ENCODE results near the gene COL26A1.

COL26A1 gene

GRCh38 chr7:101567230-101567629 is 204.6 kb downstream of the COL26A1 start:
- no peaks in the 10 kb centered on the region for H3K9me3 Mint-ChIP-seq
- H3K4me3 Mint-ChIP-seq = no peak overlapping the region
- no peak overlapping the region for H3K27ac Mint-ChIP-seq
- H3K27me3 Mint-ChIP-seq (ENCODE audit: low read depth) = peaks cover 7% of the 10 kb centered on the region
- no peaks in the 10 kb centered on the region for H3K36me3 Mint-ChIP-seq (ENCODE audit: low read depth)
- no peaks in the 10 kb centered on the region for H3K4me1 Mint-ChIP-seq (ENCODE audit: low read depth)

GRCh38 chr7:101572156-101572555 is 209.5 kb downstream of the COL26A1 start:
- Mint-ChIP-seq H3K36me3 (ENCODE audit: low read depth) (no peaks in the 10 kb centered on the region), H3K4me3 (no peak overlapping the region), H3K27ac (no peak overlapping the region), H3K9me3 (peaks cover 7% of the 10 kb centered on the region), H3K4me1 (ENCODE audit: low read depth) (no peaks in the 10 kb centered on the region), H3K27me3 (ENCODE audit: low read depth) (peaks cover 7% of the 10 kb centered on the region)

- H3K27ac Mint-ChIP-seq = no peak overlapping the region
- no peaks in the 10 kb centered on the region for H3K36me3 Mint-ChIP-seq (ENCODE audit: low read depth)
- H3K27me3 Mint-ChIP-seq (ENCODE audit: low read depth) = no peaks in the 10 kb centered on the region
- H3K9me3 Mint-ChIP-seq = peaks cover 13% of the 10 kb centered on the region
- H3K4me1 Mint-ChIP-seq (ENCODE audit: low read depth) = no peaks in the 10 kb centered on the region
- no peak overlapping the region for H3K4me3 Mint-ChIP-seq
Measured at GRCh38 chr7:101575168-101575567, 212.5 kb downstream of the COL26A1 start.

GRCh38 chr7:101575721-101576120 is 213.0 kb downstream of the COL26A1 start:
- Mint-ChIP-seq H3K27ac (no peak overlapping the region), H3K4me1 (ENCODE audit: low read depth) (no peaks in the 10 kb centered on the region), H3K27me3 (ENCODE audit: low read depth) (no peaks in the 10 kb centered on the region), H3K4me3 (no peak overlapping the region), H3K36me3 (ENCODE audit: low read depth) (no peaks in the 10 kb centered on the region), H3K9me3 (peaks cover 13% of the 10 kb centered on the region)

- no peaks in the 10 kb centered on the region for H3K36me3 Mint-ChIP-seq (ENCODE audit: low read depth)
- no peaks in the 10 kb centered on the region for H3K27me3 Mint-ChIP-seq (ENCODE audit: low read depth)
- no peaks in the 10 kb centered on the region for H3K4me1 Mint-ChIP-seq (ENCODE audit: low read depth)
- no peak overlapping the region for H3K27ac Mint-ChIP-seq
- no peak overlapping the region for H3K4me3 Mint-ChIP-seq
- peaks cover 13% of the 10 kb centered on the region for H3K9me3 Mint-ChIP-seq
Measured at GRCh38 chr7:101576998-101577397, 214.3 kb downstream of the COL26A1 start.

- no peaks in the 10 kb centered on the region for H3K27me3 Mint-ChIP-seq (ENCODE audit: low read depth)
- H3K9me3 Mint-ChIP-seq = peaks cover 11% of the 10 kb centered on the region
- H3K27ac Mint-ChIP-seq = no peak overlapping the region
- no peaks in the 10 kb centered on the region for H3K4me1 Mint-ChIP-seq (ENCODE audit: low read depth)
- H3K36me3 Mint-ChIP-seq (ENCODE audit: low read depth) = no peaks in the 10 kb centered on the region
- no peak overlapping the region for H3K4me3 Mint-ChIP-seq
Measured at GRCh38 chr7:101578552-101578951, 215.9 kb downstream of the COL26A1 start.

GRCh38 chr7:101580596-101580995 is 217.9 kb downstream of the COL26A1 start:
- no peaks in the 10 kb centered on the region for H3K4me1 Mint-ChIP-seq (ENCODE audit: low read depth)
- H3K27me3 Mint-ChIP-seq (ENCODE audit: low read depth) = no peaks in the 10 kb centered on the region
- H3K9me3 Mint-ChIP-seq = peaks cover 9% of the 10 kb centered on the region
- no peak overlapping the region for H3K27ac Mint-ChIP-seq
- no peaks in the 10 kb centered on the region for H3K36me3 Mint-ChIP-seq (ENCODE audit: low read depth)
- no peak overlapping the region for H3K4me3 Mint-ChIP-seq

GRCh38 chr7:101581891-101582290 is 219.2 kb downstream of the COL26A1 start:
- H3K4me1 Mint-ChIP-seq (ENCODE audit: low read depth) = no peaks in the 10 kb centered on the region
- H3K27ac Mint-ChIP-seq = no peak overlapping the region
- H3K27me3 Mint-ChIP-seq (ENCODE audit: low read depth) = no peaks in the 10 kb centered on the region
- H3K9me3 Mint-ChIP-seq = peaks cover 9% of the 10 kb centered on the region
- H3K36me3 Mint-ChIP-seq (ENCODE audit: low read depth) = no peaks in the 10 kb centered on the region
- no peak overlapping the region for H3K4me3 Mint-ChIP-seq

- peaks cover 9% of the 10 kb centered on the region for H3K9me3 Mint-ChIP-seq
- no peak overlapping the region for H3K27ac Mint-ChIP-seq
- H3K4me1 Mint-ChIP-seq (ENCODE audit: low read depth) = no peaks in the 10 kb centered on the region
- no peak overlapping the region for H3K4me3 Mint-ChIP-seq
- no peaks in the 10 kb centered on the region for H3K27me3 Mint-ChIP-seq (ENCODE audit: low read depth)
- no peaks in the 10 kb centered on the region for H3K36me3 Mint-ChIP-seq (ENCODE audit: low read depth)
Measured at GRCh38 chr7:101582971-101583370, 220.3 kb downstream of the COL26A1 start.

GRCh38 chr7:101586078-101586905 is 223.6 kb downstream of the COL26A1 start:
- peaks cover 3% of the 10 kb centered on the region for H3K9me3 Mint-ChIP-seq
- H3K4me3 Mint-ChIP-seq = no peak overlapping the region
- H3K36me3 Mint-ChIP-seq (ENCODE audit: low read depth) = no peaks in the 10 kb centered on the region
- H3K27me3 Mint-ChIP-seq (ENCODE audit: low read depth) = no peaks in the 10 kb centered on the region
- H3K27ac Mint-ChIP-seq = no peak overlapping the region
- H3K4me1 Mint-ChIP-seq (ENCODE audit: low read depth) = no peaks in the 10 kb centered on the region

GRCh38 chr7:101586906-101587677 is 224.4 kb downstream of the COL26A1 start:
- no peak overlapping the region for H3K27ac Mint-ChIP-seq
- H3K4me1 Mint-ChIP-seq (ENCODE audit: low read depth) = no peaks in the 10 kb centered on the region
- no peaks in the 10 kb centered on the region for H3K27me3 Mint-ChIP-seq (ENCODE audit: low read depth)
- H3K9me3 Mint-ChIP-seq = peaks cover 3% of the 10 kb centered on the region
- H3K4me3 Mint-ChIP-seq = no peak overlapping the region
- no peaks in the 10 kb centered on the region for H3K36me3 Mint-ChIP-seq (ENCODE audit: low read depth)

- H3K9me3 Mint-ChIP-seq = peaks cover 2% of the 10 kb centered on the region
- no peak overlapping the region for H3K27ac Mint-ChIP-seq
- no peaks in the 10 kb centered on the region for H3K36me3 Mint-ChIP-seq (ENCODE audit: low read depth)
- H3K4me1 Mint-ChIP-seq (ENCODE audit: low read depth) = no peaks in the 10 kb centered on the region
- no peaks in the 10 kb centered on the region for H3K27me3 Mint-ChIP-seq (ENCODE audit: low read depth)
- no peak overlapping the region for H3K4me3 Mint-ChIP-seq
Measured at GRCh38 chr7:101588131-101588935, 225.7 kb downstream of the COL26A1 start.

- Mint-ChIP-seq H3K27ac (no peak overlapping the region), H3K36me3 (ENCODE audit: low read depth) (no peaks in the 10 kb centered on the region), H3K4me1 (ENCODE audit: low read depth) (no peaks in the 10 kb centered on the region), H3K27me3 (ENCODE audit: low read depth) (no peaks in the 10 kb centered on the region), H3K9me3 (no peaks in the 10 kb centered on the region), H3K4me3 (no peak overlapping the region)
Measured at GRCh38 chr7:101589052-101589451, 226.4 kb downstream of the COL26A1 start.

- Mint-ChIP-seq H3K4me1 (ENCODE audit: low read depth) (no peaks in the 10 kb centered on the region), H3K36me3 (ENCODE audit: low read depth) (no peaks in the 10 kb centered on the region), H3K4me3 (no peak overlapping the region), H3K27ac (no peak overlapping the region), H3K9me3 (no peaks in the 10 kb centered on the region), H3K27me3 (ENCODE audit: low read depth) (no peaks in the 10 kb centered on the region)
Measured at GRCh38 chr7:101589976-101590662, 227.4 kb downstream of the COL26A1 start.
